C4-2B (cell line): ENCODE measurements around the gene RPL28.

Source experiments
- H3K27ac ChIP-seq: fragments of 450-650 bp; 2 replicates; pipeline ENCODE4 v1.5.1; 2017
- ZFX ChIP-seq: fragments of 450-650 bp; IDR thresholded peaks from 2 replicates; pipeline ENCODE4 v1.6.1; 2017
- TF ChIP-seq, protein P1 (sequence below): fragments of 450-650 bp; conservative IDR thresholded peaks from 2 replicates; pipeline ENCODE4 v1.5.1; 2017; ENCODE audit warnings: mild to moderate bottlenecking

The RPL28 gene

GRCh38 chr19:55365245-55365644 is 20.5 kb upstream of the RPL28 start:
- H3K27ac ChIP-seq = no peak overlapping the region
- TF ChIP-seq, protein P1, sequence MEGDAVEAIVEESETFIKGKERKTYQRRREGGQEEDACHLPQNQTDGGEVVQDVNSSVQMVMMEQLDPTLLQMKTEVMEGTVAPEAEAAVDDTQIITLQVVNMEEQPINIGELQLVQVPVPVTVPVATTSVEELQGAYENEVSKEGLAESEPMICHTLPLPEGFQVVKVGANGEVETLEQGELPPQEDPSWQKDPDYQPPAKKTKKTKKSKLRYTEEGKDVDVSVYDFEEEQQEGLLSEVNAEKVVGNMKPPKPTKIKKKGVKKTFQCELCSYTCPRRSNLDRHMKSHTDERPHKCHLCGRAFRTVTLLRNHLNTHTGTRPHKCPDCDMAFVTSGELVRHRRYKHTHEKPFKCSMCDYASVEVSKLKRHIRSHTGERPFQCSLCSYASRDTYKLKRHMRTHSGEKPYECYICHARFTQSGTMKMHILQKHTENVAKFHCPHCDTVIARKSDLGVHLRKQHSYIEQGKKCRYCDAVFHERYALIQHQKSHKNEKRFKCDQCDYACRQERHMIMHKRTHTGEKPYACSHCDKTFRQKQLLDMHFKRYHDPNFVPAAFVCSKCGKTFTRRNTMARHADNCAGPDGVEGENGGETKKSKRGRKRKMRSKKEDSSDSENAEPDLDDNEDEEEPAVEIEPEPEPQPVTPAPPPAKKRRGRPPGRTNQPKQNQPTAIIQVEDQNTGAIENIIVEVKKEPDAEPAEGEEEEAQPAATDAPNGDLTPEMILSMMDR = no peak
- no peak for TF ChIP-seq ZFX

GRCh38 chr19:55365964-55366363 is 19.8 kb upstream of the RPL28 start:
- TF ChIP-seq, protein P1 = no peak
- no peak for TF ChIP-seq ZFX
- no peak overlapping the region for H3K27ac ChIP-seq

DNA sequence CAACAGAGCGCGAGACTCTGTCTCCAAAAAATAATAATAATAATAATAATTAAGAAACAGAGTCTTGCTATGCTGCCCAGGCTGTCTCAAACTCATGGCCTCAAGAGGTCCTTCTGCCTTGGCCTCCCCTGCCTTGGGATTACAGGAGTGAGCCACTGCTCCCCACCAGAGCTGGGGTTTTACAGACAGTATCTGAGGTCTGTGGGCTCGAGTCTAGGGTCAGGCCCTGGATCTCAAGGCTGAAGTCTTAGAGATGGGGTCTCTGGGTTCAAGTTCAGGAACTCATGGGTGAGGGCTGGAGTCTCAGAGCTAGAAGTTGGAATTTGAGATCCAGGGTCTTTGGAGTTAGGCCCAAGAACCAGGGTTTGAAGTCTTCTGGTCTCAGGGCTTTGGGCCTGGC is 18.9 kb upstream of the RPL28 start:
- no peak overlapping the region for H3K27ac ChIP-seq
- TF ChIP-seq, protein P1 = no peak
- no peak for TF ChIP-seq ZFX

DNA sequence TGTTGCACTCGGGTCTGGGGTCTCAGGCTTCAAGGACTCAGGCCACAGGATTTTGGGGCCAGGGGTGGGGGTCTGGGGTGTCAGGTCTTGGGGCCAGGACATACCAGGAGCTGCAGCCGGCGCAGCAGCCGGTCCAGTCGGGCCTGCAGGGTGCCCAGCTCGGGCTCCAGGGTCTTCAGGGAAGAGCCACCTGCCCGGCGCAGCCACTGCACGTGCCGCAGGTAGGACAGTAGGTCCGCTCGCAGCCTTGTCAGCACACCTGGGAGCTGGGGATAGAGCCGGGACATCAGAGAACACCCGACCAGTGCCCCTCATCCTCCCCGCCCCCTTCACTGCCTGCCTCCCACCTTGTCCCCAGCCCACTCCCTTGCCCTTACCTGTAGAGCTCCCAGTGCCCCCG is 17.6 kb upstream of the RPL28 start:
- H3K27ac ChIP-seq = no peak overlapping the region
- no peak for TF ChIP-seq ZFX
- TF ChIP-seq, protein P1 = no peak

GRCh38 chr19:55368701-55369563 is 16.8 kb upstream of the RPL28 start:
- TF ChIP-seq ZFX = no peak
- TF ChIP-seq, protein P1 = no peak
- H3K27ac ChIP-seq = no peak overlapping the region

DNA sequence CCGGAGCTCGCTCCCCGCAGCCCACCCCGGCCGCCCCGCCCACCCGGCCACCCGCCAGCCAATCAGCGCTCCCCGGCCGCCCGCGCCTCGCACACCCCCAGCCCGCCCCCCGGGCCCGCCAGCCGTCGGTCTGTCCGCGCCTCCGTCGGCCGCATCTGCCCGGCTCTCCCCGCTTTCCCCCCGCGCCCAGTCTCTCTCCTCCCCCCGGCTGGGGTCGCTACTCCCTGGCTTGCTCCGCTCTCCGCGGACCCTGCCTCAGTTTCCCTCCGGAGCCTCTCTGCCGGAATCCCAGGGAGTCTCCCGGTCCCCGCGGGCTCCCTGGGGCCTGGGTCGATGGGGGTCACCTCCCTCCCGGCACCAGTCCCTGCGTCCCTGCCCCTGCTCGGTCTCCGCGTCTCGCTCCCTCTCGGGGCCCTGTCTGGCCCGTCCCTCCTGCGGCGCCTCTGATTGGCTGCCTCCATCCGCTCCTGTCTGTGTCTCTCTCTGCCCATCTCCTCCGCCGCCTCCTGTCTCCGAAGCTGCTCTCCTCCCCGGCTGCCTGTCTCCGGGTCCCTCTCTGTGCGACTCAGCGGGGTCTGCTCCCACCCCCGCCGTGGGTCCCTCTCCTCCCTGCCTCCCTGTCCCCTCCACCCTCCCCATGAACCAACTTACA is 16.0 kb upstream of the RPL28 start:
- H3K27ac ChIP-seq = no peak overlapping the region
- no peak for TF ChIP-seq ZFX
- TF ChIP-seq, protein P1 = no peak

DNA sequence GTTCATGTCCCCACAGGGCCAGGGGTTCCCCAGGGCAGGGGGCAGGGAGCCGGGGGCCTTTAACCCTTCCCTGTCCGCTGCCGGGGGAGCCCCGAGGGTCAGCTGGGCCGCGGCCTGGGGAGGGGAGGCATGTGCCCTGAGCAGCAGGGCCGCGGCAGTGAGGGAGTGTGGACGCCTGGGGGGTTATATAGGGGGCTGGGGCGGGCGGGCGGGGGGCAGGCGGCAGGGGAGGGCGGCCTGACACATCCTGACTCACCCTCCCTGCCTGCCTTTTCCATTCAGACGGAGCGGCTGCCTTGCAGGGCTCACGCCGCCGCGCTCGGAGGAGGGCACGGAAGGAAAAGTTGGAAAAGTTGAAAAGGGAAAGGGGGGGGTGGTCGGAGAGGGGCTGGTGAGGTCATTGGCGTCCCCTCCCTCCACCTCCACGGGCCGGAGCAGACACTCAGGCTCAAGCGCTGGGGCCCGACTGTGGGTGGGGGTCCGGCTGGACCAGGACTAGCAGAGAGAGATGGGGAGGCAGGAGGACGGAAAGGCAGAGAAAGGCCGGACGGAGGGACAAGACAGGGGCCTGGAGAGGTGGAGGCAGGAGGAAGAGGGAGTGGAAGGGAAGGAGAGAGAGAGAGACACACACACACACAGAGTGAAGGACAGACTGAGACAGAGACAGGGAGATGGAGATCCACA is 15.3 kb upstream of the RPL28 start, which contains the start of gene IL11:
IL11 (minus strand) TSS at position 159 of the 684 bp plus-strand sequence; CDS start at position 6, 153 bp downstream.
- no peak within 1 kb of the TSS for H3K27ac ChIP-seq

More for the DNA sequence above, 15.3 kb upstream of the RPL28 start, which contains the start of gene IL11:
- TF ChIP-seq, protein P1 = no peak
- no peak for TF ChIP-seq ZFX
